Raji (cell line): ENCODE measurements around the gene SYNGR3.

Experiments
- POLR2A ChIP-seq: IDR thresholded peaks from 2 replicates; pipeline ENCODE4 v1.6.1; 2011; ENCODE audit warnings: low read depth, low read length, control low read depth; ENCODE audit not compliant: insufficient read depth

SYNGR3 gene

DNA sequence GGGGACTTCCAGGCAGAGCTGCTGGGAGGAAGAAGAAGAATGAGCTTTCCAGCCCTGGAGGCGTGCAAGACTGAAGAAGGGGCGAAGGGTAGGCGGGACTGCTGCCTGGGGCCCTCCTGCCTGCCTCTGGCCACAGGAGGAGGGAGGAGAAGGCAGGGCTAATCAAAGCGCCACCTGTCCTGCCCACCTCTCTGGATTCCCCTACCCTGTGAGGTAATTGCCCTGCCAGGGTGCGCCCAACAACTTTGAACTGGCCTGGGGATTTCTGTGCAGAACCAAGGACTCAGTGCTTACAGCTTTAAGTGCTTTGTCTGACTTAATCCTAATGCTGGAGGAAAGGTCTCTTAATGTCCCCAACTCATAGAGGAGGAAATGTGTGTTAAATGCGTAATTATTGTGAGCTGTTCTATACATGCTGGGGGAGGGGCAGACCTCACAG is 8.4 kb upstream of the SYNGR3 start, which contains the start of gene NOXO1:
TSS of gene NOXO1 (minus strand) at position 72 of the 439 bp plus-strand sequence. CDS start 290 bp downstream, outside the sequence.
- no peak for TF ChIP-seq POLR2A

DNA sequence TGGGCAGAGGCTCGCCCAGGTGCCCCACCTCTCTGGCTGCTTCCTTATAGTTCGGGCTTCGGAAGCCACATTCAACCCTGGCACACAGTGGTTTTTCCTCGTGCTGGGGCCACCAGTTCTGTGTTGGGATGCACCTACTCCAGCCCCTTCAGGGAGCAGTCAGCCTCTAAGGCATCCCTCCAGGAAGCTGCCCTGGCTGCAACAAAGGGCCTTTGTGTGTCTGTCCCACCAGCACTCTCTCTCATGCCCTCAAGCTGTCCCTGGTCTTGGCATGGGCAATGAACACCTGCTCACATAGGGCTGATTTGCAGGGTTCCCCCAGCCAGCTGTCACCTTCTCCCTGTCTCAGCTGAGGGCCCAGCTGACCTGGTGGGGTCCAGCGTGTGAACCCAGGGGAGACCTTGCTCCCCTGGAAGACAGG is 7.7 kb upstream of the SYNGR3 start:
- TF ChIP-seq POLR2A, result 0 out of 2 replicates have a peak, but pooled peaks have one; percentile 17

DNA sequence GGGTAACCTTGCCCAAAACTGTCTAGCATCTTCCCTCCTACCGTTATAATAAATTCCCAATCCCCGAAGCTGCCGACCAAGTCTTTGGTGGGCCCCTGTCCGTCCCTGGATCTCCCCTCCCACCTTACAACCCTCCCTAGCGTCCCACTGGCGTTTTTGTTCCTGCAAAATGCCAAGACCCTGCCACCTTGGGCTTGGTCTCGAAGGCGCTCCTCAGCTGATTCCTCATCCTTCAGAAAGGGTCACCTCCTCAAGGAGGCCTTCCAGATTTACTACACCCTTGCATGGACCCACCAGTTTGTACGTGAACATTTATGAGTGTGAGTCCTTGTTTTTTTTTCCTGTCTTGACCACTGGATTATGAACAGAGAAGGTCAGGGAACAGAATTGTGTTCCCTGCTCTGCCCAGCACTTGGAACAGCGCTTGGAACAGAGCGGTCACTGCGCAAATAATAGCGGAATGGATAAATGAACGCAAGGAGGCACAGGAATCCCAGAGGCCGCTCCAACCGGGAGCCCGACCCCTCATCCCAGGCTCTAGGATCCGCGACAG is 6.7 kb upstream of the SYNGR3 start:
- no peak for TF ChIP-seq POLR2A

DNA sequence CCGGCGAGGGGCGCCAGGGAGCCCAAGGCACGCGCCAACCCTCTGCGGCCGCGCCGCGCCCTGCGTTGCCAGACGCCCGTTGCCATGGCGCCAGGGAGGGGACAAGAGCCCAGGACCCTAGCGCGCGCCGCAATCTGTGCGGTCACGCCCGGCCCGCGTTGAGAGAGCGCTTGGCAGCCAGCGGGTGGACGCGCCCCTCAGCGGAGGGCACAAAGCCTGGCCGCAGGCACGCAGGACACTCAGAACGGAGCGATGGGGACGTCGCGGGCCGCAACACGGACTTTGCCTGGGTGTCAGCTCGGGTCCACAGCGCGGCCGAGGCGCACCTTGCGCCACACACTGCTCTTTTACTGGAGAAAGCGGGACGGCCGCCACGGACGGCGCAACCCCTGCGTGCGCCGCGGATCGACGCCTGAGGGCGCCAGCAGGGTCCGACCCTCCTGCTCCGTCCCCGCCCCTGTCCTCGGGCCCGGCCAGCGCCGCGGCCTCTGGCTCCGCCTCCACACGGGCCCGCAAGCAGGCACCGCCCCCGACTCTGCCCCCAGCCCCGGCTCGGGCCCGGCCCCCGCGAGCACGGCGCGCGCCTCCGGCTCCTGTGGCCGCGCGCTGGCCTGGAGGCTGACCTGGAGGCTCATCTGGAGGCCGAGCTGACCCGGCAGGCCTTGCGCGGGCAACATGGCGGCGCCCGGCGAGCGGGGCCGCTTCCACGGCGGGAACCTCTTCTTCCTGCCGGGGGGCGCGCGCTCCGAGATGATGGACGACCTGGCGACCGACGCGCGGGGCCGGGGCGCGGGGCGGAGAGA is 6.0 kb upstream of the SYNGR3 start, which contains the start of gene GFER:
TSS of gene GFER (plus strand) at position 650 of the 803 bp plus-strand sequence. CDS start at position 676, 26 bp downstream.
- peak; percentile 75 for TF ChIP-seq POLR2A

DNA sequence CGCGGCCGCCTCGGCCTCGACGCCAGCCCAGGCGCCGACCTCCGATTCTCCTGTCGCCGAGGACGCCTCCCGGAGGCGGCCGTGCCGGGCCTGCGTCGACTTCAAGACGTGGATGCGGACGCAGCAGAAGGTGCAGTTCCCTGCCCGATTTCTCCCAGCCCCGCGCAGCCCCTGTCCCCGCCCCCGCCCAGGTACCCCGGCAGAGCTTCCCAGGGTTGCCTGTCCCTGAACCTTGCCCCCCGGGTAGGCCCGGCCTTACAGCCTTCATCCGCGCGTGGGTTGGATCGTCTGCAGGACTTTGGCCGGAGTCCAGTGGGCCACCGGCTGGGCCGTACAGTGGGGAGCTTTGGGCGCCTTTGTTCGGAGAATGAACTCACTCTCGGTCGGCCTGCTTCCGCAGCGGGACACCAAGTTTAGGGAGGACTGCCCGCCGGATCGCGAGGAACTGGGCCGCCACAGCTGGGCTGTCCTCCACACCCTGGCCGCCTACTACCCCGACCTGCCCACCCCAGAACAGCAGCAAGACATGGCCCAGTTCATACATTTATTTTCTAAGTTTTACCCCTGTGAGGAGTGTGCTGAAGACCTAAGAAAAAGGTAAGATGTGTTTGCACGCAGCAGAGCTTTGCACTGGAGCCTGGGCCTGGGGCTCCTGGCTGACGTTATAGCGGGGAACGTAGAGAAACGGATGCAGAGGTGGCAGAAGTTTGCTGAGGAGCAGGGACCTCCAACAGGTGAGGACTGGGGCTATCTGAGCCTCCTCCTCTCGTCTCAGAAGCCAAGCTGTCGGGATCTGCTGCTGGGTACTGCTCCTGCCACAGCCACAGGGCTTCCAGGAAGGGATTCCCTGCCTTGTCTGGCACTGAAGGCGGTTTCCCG is 5.2 kb upstream of the SYNGR3 start:
- TF ChIP-seq POLR2A, result no peak

DNA sequence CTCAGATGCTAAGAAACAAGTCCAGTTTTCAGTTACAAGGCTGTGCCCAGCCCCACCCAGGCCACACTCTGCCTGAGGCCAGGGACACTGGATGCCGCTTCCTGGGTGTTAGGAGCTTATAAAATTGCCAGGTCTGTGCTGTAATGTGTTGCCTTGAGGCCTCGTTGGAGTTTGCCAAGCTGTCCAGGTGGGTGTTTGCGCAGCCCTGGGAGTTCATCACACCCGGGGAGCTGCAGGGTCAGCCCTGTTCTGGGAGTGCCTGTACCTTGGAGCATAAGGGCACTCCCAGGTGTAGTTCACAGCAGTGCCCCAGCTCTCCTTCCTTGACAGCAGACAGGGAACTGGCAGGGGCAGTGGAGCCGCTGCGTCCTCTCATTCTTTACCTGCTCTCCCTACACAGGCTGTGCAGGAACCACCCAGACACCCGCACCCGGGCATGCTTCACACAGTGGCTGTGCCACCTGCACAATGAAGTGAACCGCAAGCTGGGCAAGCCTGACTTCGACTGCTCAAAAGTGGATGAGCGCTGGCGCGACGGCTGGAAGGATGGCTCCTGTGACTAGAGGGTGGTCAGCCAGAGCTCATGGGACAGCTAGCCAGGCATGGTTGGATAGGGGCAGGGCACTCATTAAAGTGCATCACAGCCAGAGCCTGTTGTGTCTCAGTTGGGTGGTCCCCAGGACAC is 4.2 kb upstream of the SYNGR3 start:
- TF ChIP-seq POLR2A, result no peak

DNA sequence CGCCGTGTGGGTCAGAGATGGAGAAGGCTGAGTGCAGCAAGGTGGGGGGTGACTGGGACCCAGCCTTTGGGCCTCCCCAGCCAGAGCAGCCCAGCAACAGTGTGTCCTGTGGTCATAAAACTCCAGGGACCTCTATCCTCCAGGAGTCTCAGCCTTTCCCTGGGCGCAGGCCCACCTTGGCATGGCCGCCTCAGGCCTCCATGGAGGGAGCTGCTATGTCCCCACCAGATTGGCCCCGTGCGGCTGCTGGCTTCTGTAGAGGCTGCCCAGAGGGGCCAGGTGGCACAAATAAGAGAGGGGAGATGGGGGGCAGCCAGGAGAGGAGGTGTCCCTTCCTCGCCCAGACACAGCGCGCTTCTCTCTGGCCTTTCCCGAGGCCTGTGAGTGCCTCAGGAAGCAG is 2.6 kb upstream of the SYNGR3 start:
- 0 out of 2 replicates have a peak, but pooled peaks have one; percentile 28 for TF ChIP-seq POLR2A

DNA sequence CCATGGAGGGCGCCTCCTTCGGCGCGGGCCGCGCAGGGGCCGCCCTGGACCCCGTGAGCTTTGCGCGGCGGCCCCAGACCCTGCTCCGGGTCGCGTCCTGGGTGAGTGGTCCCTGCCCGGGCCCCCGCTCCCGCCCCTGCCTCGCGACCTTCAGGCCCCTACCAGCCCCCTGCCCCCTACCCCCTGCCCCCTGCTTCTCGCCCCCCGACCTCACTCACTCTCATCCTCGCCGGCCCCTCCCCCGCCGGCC is 256 bp downstream of the SYNGR3 start:
- TF ChIP-seq POLR2A, result no peak

DNA sequence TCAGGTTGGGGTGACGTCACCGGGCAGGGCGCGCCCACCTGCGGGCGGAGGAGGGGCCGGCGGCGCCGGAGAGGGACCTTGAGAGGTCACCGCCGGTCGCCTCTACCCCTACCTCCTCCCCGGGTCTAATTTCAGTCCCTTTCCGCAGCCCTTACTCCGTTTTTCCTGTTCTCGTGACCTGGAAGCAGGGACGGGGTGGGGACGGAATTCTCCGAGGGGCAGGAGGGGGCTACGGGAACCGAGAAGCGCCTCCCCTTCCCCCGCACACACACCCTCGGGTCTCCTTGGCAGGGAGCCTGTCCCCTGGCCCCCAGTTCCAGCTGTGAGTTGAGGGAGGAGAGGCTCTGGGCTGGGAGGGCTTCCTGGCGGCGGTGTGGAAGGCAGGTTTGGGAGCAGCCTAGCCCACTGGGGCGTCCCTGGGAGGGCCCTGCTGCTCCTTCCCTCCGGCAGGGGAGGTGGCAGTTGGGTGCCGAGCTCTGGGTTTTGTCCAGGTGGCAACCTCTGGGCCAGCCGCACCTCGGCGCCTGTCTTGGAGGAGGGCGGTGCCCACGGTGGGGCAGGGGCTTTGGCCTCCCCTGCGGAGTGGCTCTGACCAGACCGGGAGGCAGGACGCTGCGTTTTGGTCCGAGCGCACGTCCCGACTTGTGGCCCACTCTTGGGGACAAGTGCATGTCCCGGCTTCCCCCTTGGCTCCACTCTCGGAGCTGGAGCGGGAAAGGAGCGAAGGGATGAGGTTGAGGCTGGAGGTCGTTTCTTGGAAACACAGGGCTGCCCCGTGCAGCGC is 773 bp downstream of the SYNGR3 start:
- TF ChIP-seq POLR2A, result peak; percentile 59

DNA sequence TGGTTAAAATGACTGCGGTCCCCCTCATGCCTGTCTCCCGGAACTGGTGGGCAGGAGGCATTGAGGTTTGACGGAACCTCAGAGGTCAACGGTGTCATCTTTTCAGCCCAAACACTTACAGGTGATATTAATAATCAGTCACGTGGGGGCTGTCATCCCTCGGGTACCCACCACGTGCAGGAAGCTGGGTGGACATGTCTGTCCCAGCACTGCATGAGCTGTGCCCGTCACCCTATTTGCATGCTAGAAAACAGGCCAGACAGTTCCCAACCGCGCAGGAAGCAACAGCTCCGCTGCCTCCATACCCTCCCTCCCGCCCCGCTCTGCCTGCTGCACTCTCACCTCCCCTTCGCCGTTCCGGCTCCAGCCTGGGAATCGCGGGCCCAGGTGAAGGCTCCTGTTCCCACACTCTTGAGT is 1.4 kb downstream of the SYNGR3 start:
- TF ChIP-seq POLR2A, result peak; percentile 74

DNA sequence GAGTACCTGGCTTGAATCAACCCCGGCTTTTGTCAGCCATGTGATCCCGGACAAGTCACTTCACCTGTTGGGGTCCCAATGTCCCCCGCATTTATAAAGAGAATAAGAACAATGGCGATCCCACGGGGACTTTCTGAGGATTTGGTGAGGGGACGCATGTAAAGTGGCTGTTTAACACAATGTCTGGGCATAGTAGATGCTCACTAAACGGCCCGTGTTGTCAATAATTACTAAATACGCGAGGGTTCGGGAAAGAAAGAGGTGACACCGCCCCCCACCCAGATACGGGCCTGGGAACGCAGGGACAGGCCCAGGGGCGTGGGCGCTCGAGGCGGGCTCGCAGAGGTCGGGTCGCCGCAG is 1.8 kb downstream of the SYNGR3 start:
- TF ChIP-seq POLR2A, result no peak

DNA sequence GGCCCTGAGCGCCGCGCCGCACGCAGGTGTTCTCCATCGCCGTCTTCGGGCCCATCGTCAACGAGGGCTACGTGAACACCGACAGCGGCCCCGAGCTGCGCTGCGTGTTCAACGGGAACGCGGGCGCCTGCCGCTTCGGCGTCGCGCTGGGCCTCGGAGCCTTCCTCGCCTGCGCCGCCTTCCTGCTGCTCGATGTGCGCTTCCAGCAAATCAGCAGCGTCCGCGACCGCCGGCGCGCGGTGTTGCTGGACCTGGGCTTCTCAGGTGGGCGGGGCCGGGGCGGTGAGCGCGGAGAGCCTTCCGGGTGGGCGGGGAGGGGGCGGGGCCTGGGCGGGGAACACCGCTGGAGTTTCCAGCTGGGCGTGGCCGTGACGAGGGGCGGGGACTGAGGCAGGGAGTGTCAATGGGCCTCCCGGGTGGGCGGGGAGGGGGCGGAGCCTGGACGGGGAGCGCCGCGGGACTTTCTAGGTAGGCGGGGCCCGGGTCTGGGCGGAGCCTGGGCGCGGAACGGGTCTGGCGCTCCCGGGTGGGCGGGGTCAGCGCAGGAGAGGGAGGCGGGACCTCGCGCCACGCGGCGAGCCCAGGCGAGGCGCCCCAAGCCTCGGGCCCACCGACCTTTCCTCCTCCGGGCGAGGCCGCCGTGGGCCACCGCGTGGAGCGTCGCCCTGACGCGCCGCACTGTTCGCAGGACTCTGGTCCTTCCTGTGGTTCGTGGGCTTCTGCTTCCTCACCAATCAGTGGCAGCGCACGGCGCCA is 2.4 kb downstream of the SYNGR3 start:
- TF ChIP-seq POLR2A, result peak; percentile 63

DNA sequence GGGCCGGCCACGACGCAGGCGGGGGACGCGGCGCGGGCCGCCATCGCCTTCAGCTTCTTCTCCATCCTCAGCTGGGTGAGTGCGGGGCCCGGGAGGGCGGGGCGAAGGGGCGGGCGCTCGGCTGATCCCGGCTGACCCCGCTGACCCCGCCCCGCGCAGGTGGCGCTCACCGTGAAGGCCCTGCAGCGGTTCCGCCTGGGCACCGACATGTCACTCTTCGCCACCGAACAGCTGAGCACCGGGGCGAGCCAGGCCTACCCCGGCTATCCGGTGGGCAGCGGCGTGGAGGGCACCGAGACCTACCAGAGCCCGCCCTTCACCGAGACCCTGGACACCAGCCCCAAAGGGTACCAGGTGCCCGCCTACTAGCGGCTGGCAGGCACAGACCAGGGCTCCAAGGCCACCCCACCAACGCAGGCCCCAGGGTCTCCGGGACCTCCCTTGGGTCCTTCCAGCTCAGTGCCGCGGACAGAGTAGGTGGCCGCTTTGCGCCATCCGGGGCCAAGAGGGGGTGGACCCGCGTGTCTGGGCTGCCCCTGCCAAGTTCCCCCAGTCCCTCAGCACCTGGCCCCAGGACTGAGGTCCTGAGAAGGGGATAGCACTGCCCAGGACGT is 3.0 kb downstream of the SYNGR3 start:
- TF ChIP-seq POLR2A, result no peak

DNA sequence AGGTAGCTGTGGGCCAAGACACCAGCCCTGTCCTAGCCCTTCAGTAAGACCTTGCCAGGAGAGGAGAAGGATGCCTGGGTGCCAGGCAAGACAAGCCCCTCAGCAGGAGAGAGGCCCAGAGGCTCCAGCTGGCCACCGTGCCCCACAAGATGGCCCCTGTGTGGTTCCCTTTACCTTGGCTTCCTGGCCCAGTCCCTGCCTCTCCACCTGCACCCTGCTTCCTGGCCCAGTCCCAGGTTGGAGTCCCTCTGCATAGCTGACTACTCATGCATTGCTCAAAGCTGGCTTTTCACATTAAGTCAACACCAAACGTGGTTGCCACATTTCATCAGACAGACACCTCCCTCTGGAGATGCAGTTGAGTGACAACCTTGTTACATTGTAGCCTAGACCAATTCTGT is 4.0 kb downstream of the SYNGR3 start:
- peak; percentile 25; the same call in 1 of the 2 replicates for TF ChIP-seq POLR2A
